ENCODE data around the gene CDK5. TPM values are rescaled to one million over a fixed set of nuclear protein-coding genes. Genes with fewer than 3 reads are reported as not detected.

The CDK5 gene
- total RNA-seq, 1 experiment from 2014 or later: 23.5 TPM

DNA sequence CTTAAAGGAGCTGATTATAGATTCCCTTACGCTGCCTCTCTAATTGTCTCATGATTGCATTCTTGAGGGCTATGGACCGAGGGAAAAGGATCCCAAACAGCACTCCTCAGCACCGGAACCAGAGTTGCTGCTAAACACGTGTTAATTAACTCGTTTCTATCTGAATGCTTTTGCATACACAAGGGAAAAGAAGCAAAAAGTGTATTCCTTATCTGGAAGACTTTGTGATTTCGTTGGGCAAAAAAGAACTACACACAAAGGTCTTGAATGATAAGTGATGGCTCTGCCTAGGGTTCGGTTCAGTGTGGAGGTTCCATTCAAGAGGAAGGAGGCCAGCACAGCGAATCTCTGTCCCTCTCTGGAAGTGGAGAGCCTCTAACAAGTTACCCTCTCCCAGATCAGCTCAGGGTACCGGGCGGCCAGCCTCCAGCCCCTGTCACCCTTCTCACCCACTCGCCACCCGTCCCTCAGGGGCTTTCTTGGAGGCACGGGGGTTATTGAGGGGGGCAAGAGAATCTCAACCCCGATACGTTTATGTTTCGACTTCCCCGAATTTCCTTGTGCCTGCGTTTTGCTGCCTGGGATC lies 1.2 kb upstream of the CDK5 start:
- no TSS peak for BruUV-seq (replicated peaks)
- TF ChIP-seq, protein P1, sequence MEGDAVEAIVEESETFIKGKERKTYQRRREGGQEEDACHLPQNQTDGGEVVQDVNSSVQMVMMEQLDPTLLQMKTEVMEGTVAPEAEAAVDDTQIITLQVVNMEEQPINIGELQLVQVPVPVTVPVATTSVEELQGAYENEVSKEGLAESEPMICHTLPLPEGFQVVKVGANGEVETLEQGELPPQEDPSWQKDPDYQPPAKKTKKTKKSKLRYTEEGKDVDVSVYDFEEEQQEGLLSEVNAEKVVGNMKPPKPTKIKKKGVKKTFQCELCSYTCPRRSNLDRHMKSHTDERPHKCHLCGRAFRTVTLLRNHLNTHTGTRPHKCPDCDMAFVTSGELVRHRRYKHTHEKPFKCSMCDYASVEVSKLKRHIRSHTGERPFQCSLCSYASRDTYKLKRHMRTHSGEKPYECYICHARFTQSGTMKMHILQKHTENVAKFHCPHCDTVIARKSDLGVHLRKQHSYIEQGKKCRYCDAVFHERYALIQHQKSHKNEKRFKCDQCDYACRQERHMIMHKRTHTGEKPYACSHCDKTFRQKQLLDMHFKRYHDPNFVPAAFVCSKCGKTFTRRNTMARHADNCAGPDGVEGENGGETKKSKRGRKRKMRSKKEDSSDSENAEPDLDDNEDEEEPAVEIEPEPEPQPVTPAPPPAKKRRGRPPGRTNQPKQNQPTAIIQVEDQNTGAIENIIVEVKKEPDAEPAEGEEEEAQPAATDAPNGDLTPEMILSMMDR (IDR thresholded peaks at IDR 0.05; ENCODE audit: unreplicated experiment): no peak
- Mint-ChIP-seq H3K27me3 (ENCODE audit: unreplicated experiment) (no peaks in the 10 kb centered on the region), H3K36me3 (ENCODE audit: insufficient read depth, unreplicated experiment) (peaks cover 72% of the 10 kb centered on the region), H3K9me3 (ENCODE audit: low read depth, unreplicated experiment) (no peaks in the 10 kb centered on the region), H3K4me3 (ENCODE audit: low read depth, unreplicated experiment) (peak overlapping the region; percentile 94), H3K4me1 (ENCODE audit: low read depth, unreplicated experiment) (peaks cover 33% of the 10 kb centered on the region), H3K27ac (ENCODE audit: unreplicated experiment) (peak overlapping the region; percentile 67)
- intact Hi-C loops (cut with micrococcal nuclease; ENCODE audit: unreplicated experiment): loop anchor here (1.0 kb wide), 1 partner anchor 31 kb away; the partner anchor contains the start of gene ABCB8
- no peak for DNase-seq
- CTCF ChIA-PET: interaction anchor here (1.2 to 2.0 kb wide), 2 partner anchors 8 to 31 kb away, joined by 3 to 13 read pairs; partner anchors contain the start of gene ABCB8

DNA sequence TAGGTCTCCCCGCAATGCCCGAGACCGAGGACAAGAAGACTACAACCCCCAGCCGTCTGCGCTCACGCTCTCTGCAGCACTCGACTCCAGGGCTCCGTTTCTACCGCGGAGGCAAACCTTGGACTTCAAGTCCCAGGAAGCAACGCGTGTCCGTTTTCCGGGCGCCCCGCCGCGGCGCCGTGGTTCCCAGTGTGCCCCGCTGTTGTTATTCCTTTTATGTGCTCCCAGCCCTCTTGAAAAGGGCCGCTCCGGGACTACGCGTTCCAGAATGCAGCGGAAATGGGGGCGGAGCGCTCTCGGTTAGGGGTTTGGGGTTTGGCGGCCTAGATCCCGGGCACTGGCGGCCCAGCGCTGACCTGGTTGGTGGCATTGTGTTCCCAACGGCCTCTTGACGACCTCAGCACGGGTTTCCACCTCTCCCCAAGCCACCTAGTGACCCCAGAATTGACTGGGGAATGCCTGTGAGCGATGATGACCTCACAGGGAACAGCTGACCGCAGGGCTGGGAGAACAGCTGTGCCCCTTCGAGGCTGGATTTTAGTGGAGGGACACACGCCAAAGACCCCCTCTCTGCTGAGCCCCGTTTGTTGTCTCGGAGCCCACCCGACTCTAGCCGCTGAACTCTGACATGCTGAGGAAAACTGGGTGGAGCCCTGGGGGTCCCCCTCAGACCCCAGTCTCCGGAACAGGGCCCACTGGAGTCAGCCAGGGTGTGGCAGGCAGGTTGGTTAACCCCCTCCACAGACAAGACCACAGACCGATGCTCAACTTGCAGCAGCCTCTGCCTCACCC lies 488 bp upstream of the CDK5 start:
- CTCF ChIA-PET: interaction anchor here (1.2 to 2.0 kb wide), 2 partner anchors 8 to 30 kb away, joined by 3 to 13 read pairs; partner anchors contain the start of gene ABCB8
- TSS peak; percentile 55 for BruUV-seq (replicated peaks)
- TF ChIP-seq, protein P1 (IDR thresholded peaks at IDR 0.05; ENCODE audit: unreplicated experiment): no peak
- Mint-ChIP-seq H3K27me3 (ENCODE audit: unreplicated experiment) (no peaks in the 10 kb centered on the region), H3K36me3 (ENCODE audit: insufficient read depth, unreplicated experiment) (peaks cover 70% of the 10 kb centered on the region), H3K4me3 (ENCODE audit: low read depth, unreplicated experiment) (peak overlapping the region; percentile 94), H3K27ac (ENCODE audit: unreplicated experiment) (peak overlapping the region; percentile 67), H3K4me1 (ENCODE audit: low read depth, unreplicated experiment) (peaks cover 33% of the 10 kb centered on the region), H3K9me3 (ENCODE audit: low read depth, unreplicated experiment) (no peaks in the 10 kb centered on the region)
- peak; percentile 96 for DNase-seq
- intact Hi-C loops (cut with micrococcal nuclease; ENCODE audit: unreplicated experiment): loop anchor here (1.0 kb wide), 1 partner anchor 30 kb away; the partner anchor contains the start of gene ABCB8

DNA sequence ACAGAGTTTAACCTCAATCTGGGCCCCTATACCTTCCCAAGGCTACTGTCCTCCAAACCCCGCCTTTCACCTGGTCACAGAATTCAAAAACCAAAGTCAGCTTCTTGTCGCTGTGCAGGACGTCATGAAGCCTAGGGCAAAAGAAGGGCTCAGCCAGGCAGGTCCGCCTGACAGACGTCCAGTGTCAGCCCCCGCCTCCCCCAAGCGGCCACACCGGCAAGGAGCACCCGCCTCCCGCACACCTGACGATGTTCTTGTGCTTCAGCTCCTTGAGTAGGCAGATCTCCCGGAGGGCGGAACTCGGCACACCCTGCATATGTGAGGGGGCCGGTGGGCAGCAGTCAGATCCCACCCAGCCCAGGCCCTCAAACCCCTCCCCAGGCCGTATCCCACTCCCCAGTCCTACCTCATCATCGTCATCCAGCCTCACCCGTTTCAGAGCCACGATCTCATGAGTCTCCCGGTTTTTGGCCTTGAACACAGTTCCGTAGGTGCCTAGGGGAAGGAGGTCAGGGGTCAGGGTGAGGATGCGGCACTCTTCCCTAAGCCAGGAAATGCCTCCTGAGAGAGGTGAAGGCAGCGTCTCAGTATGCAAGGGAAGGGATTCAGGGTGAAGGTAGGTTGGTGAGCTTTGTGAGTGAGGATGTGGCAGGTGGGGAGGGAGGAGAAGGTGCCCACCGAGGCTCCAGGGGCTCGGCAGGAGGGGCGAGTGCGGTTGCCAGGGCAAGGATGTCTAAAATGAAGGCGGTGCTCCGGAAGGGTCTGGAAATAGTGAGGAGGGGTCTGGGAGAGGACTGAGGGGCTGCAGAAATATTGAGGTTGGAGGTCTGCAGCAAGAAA lies 811 bp downstream of the CDK5 start:
- H3K4me1 Mint-ChIP-seq (ENCODE audit: low read depth, unreplicated experiment): peaks cover 32% of the 10 kb centered on the region
- no peak for DNase-seq
- peak overlapping the region; percentile 67 for H3K27ac Mint-ChIP-seq (ENCODE audit: unreplicated experiment)
- peaks cover 57% of the 10 kb centered on the region for H3K36me3 Mint-ChIP-seq (ENCODE audit: insufficient read depth, unreplicated experiment)
- H3K4me3 Mint-ChIP-seq (ENCODE audit: low read depth, unreplicated experiment): peak overlapping the region; percentile 94
- BruUV-seq (replicated peaks): no TSS peak
- CTCF ChIA-PET: interaction anchor here (2.0 kb wide), 1 partner anchor 29 kb away, joined by 13 read pairs; the partner anchor contains the start of gene ABCB8
- no peaks in the 10 kb centered on the region for H3K9me3 Mint-ChIP-seq (ENCODE audit: low read depth, unreplicated experiment)
- TF ChIP-seq, protein P1 (IDR thresholded peaks at IDR 0.05; ENCODE audit: unreplicated experiment): no peak
- H3K27me3 Mint-ChIP-seq (ENCODE audit: unreplicated experiment): no peaks in the 10 kb centered on the region
- intact Hi-C loops (cut with micrococcal nuclease; ENCODE audit: unreplicated experiment): no loop called here

DNA sequence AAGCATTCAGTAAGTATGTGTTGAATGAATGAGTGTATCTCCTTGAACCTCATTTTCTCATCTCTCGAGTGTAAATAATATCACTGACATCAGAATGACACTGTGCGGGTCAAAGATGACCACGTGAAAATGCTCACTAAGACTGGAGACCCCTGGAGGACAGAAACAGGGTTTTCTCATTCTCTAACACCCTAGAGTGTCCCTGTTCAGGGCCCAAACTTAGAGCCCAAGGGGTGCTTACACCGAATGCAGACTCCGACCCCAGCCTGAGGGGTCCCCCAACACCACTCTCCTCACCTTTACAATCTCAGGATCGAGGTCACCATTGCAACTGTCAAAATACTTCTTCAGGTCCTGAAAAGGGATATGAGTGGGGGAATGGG lies 1.4 kb downstream of the CDK5 start:
- Mint-ChIP-seq H3K4me1 (ENCODE audit: low read depth, unreplicated experiment) (peaks cover 25% of the 10 kb centered on the region), H3K27me3 (ENCODE audit: unreplicated experiment) (no peaks in the 10 kb centered on the region), H3K4me3 (ENCODE audit: low read depth, unreplicated experiment) (peak overlapping the region; percentile 94), H3K9me3 (ENCODE audit: low read depth, unreplicated experiment) (no peaks in the 10 kb centered on the region), H3K27ac (ENCODE audit: unreplicated experiment) (peak overlapping the region; percentile 67), H3K36me3 (ENCODE audit: insufficient read depth, unreplicated experiment) (peaks cover 51% of the 10 kb centered on the region)
- DNase-seq: no peak
- no TSS peak for BruUV-seq (replicated peaks)
- TF ChIP-seq, protein P1 (IDR thresholded peaks at IDR 0.05; ENCODE audit: unreplicated experiment): no peak
- CTCF ChIA-PET: no interaction called here
- intact Hi-C loops (cut with micrococcal nuclease; ENCODE audit: unreplicated experiment): no loop called here

All from Calu3 (cell line).